ENCODE results near the gene STX1B.

DNA sequence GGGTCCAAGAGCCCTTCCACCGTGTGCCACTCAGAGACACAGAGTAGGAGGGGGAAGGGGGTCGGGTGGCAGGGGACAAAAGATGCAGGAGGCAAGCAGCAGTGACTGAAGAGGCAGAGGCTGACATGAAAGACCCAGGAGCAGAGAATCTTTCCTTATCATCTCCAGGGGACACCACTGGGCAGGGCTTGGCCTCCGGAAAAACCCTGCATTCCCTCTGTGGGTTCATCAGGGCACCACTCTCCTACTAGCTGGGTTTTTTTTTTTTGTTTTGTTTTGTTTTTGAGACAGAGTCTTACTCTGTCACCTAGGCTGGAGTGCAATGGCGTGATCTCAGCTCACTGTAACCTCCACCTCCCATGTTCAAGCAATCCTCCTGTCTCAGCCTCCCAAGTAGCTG is 20.8 kb upstream of the STX1B start:
- TF ChIP-seq, protein P1, sequence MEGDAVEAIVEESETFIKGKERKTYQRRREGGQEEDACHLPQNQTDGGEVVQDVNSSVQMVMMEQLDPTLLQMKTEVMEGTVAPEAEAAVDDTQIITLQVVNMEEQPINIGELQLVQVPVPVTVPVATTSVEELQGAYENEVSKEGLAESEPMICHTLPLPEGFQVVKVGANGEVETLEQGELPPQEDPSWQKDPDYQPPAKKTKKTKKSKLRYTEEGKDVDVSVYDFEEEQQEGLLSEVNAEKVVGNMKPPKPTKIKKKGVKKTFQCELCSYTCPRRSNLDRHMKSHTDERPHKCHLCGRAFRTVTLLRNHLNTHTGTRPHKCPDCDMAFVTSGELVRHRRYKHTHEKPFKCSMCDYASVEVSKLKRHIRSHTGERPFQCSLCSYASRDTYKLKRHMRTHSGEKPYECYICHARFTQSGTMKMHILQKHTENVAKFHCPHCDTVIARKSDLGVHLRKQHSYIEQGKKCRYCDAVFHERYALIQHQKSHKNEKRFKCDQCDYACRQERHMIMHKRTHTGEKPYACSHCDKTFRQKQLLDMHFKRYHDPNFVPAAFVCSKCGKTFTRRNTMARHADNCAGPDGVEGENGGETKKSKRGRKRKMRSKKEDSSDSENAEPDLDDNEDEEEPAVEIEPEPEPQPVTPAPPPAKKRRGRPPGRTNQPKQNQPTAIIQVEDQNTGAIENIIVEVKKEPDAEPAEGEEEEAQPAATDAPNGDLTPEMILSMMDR (IDR thresholded peaks at IDR 0.05; ENCODE audit: low read depth, low read length, missing input control) = no peak
- no peak for TF ChIP-seq NR2F2 (IDR thresholded peaks at IDR 0.05)
- no peak for TF ChIP-seq JUND (IDR thresholded peaks at IDR 0.05)
- TF ChIP-seq, protein P2, sequence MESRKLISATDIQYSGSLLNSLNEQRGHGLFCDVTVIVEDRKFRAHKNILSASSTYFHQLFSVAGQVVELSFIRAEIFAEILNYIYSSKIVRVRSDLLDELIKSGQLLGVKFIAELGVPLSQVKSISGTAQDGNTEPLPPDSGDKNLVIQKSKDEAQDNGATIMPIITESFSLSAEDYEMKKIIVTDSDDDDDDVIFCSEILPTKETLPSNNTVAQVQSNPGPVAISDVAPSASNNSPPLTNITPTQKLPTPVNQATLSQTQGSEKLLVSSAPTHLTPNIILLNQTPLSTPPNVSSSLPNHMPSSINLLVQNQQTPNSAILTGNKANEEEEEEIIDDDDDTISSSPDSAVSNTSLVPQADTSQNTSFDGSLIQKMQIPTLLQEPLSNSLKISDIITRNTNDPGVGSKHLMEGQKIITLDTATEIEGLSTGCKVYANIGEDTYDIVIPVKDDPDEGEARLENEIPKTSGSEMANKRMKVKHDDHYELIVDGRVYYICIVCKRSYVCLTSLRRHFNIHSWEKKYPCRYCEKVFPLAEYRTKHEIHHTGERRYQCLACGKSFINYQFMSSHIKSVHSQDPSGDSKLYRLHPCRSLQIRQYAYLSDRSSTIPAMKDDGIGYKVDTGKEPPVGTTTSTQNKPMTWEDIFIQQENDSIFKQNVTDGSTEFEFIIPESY (IDR thresholded peaks at IDR 0.05) = no peak
- no peak for TF ChIP-seq FOXA1 (IDR thresholded peaks at IDR 0.05)
- no peak for TF ChIP-seq TAF1 (conservative IDR thresholded peaks at IDR 0.05)
- TF ChIP-seq MAX (IDR thresholded peaks at IDR 0.05) = no peak
- TF ChIP-seq EGR1 (IDR thresholded peaks at IDR 0.05; ENCODE audit: low read depth in 2 of 2) = no peak
- no peak for TF ChIP-seq GABPA (IDR thresholded peaks at IDR 0.05 in 1 of 2, conservative IDR thresholded peaks at IDR 0.05 in 1 of 2)
- no peak for TF ChIP-seq SP1 (IDR thresholded peaks at IDR 0.05)
- TF ChIP-seq YY1 (IDR thresholded peaks at IDR 0.05) = no peak
